ENCODE results near the gene WDR37.
"Not testable (repeated sequence)": the region's sequence is repeated elsewhere in the genome, so short reads cannot be mapped to it uniquely, and the experiment has no call there.

The WDR37 gene

GRCh38 chr10:1035201-1035600 is 21.0 kb upstream of the WDR37 start:
- H3K79me2 ChIP-seq (ENCODE audit: control insufficient read depth, low read length) = no peaks in the 10 kb centered on the region
- H3K4me1 ChIP-seq (ENCODE audit: control insufficient read depth, low read length) = no peaks in the 10 kb centered on the region
- peaks cover 21% of the 10 kb centered on the region for H3F3A ChIP-seq (ENCODE audit: control insufficient read depth, insufficient read depth)
- no peaks in the 10 kb centered on the region for H3K9me2 ChIP-seq (replicated peaks; ENCODE audit: control insufficient read depth, low read length)
- no peak overlapping the region for H3K27ac ChIP-seq (ENCODE audit: low read depth, low read length)
- no peak overlapping the region for H3K4me2 ChIP-seq (ENCODE audit: low read length)
- peaks cover 25% of the 10 kb centered on the region for H3K36me3 ChIP-seq (ENCODE audit: control insufficient read depth, low read length)
- 0 out of 2 replicates have a peak, but pooled peaks cover 2% of the 10 kb centered on the region for H4K20me1 ChIP-seq (ENCODE audit: control insufficient read depth, insufficient read depth, low read depth, low read length)
- TF ChIP-seq EZH2phosphoT487 (IDR thresholded peaks at IDR 0.05; ENCODE audit: borderline replicate concordance, low read length) = no peak
- TF ChIP-seq, protein P1, sequence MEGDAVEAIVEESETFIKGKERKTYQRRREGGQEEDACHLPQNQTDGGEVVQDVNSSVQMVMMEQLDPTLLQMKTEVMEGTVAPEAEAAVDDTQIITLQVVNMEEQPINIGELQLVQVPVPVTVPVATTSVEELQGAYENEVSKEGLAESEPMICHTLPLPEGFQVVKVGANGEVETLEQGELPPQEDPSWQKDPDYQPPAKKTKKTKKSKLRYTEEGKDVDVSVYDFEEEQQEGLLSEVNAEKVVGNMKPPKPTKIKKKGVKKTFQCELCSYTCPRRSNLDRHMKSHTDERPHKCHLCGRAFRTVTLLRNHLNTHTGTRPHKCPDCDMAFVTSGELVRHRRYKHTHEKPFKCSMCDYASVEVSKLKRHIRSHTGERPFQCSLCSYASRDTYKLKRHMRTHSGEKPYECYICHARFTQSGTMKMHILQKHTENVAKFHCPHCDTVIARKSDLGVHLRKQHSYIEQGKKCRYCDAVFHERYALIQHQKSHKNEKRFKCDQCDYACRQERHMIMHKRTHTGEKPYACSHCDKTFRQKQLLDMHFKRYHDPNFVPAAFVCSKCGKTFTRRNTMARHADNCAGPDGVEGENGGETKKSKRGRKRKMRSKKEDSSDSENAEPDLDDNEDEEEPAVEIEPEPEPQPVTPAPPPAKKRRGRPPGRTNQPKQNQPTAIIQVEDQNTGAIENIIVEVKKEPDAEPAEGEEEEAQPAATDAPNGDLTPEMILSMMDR (IDR thresholded peaks at IDR 0.05; ENCODE audit: low read depth, low read length, poor library complexity, severe bottlenecking) = no peak
- H3K9me3 ChIP-seq (ENCODE audit: control insufficient read depth, insufficient read depth, low read length) = no peaks in the 10 kb centered on the region
- no peaks in the 10 kb centered on the region for H3K27me3 ChIP-seq (ENCODE audit: control insufficient read depth, low read length)
- no peak overlapping the region for H3K4me3 ChIP-seq (ENCODE audit: low read length)

DNA sequence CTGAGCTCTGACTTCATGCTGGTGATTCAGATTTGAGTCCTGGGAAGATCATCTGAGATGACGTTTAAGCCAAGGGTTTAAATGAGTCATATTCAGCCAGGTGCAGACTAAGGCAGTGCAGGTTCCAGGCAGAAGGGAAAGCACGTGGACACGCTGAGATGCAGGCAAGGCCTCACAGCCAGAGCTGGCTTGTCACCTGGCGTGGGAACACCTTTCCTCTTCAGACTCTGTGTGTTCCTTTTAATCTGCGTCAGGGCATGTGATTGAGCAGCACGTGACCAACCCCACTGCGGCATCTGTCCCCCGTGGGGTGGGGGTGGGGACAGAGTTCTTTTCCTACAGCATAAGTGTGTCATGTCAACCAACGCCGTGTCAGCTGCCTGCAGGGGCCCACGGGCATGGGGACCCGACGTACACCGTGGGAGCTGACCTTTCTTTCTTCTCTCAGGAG is 19.8 kb upstream of the WDR37 start:
- TF ChIP-seq EZH2phosphoT487 (IDR thresholded peaks at IDR 0.05; ENCODE audit: borderline replicate concordance, low read length) = no peak
- no peaks in the 10 kb centered on the region for H3K9me3 ChIP-seq (ENCODE audit: control insufficient read depth, insufficient read depth, low read length)
- H3K27me3 ChIP-seq (ENCODE audit: control insufficient read depth, low read length) = no peaks in the 10 kb centered on the region
- H3K4me1 ChIP-seq (ENCODE audit: control insufficient read depth, low read length) = no peaks in the 10 kb centered on the region
- H3K4me2 ChIP-seq (ENCODE audit: low read length) = no peak overlapping the region
- H3K79me2 ChIP-seq (ENCODE audit: control insufficient read depth, low read length) = no peaks in the 10 kb centered on the region
- no peak overlapping the region for H3K4me3 ChIP-seq (ENCODE audit: low read length)
- H3F3A ChIP-seq (ENCODE audit: control insufficient read depth, insufficient read depth) = peaks cover 33% of the 10 kb centered on the region
- H3K9me2 ChIP-seq (replicated peaks; ENCODE audit: control insufficient read depth, low read length) = no peaks in the 10 kb centered on the region
- H4K20me1 ChIP-seq (ENCODE audit: control insufficient read depth, insufficient read depth, low read depth, low read length) = 0 out of 2 replicates have a peak, but pooled peaks cover 3% of the 10 kb centered on the region
- peaks cover 36% of the 10 kb centered on the region for H3K36me3 ChIP-seq (ENCODE audit: control insufficient read depth, low read length)
- H3K27ac ChIP-seq (ENCODE audit: low read depth, low read length) = no peak overlapping the region

DNA sequence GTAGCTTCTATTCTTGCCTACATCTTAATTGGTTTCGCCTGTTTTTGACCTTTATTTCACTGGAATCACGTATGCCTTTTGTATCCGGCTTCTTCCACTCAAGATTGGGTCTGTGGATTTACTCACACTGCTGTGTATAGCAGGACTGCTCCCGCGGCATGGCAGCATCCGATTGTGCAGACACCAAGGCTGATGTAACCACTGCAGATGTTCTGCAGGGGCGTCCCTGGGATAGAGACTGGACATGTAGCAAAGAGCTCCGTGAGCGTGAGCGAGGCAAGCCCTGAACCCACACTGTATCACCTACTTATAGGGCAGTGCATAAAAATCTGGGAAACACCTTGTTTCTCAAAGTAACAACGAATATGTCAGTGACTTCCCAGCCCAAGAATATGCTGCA is 19.1 kb upstream of the WDR37 start:
- peaks cover 44% of the 10 kb centered on the region for H3K36me3 ChIP-seq (ENCODE audit: control insufficient read depth, low read length)
- no peak overlapping the region for H3K4me3 ChIP-seq (ENCODE audit: low read length)
- H3K27ac ChIP-seq (ENCODE audit: low read depth, low read length) = no peak overlapping the region
- H3K79me2 ChIP-seq (ENCODE audit: control insufficient read depth, low read length) = no peaks in the 10 kb centered on the region
- no peaks in the 10 kb centered on the region for H3K9me3 ChIP-seq (ENCODE audit: control insufficient read depth, insufficient read depth, low read length)
- H4K20me1 ChIP-seq (ENCODE audit: control insufficient read depth, insufficient read depth, low read depth, low read length) = 0 out of 2 replicates have a peak, but pooled peaks cover 3% of the 10 kb centered on the region
- H3K9me2 ChIP-seq (replicated peaks; ENCODE audit: control insufficient read depth, low read length) = no peaks in the 10 kb centered on the region
- TF ChIP-seq, protein P1 (IDR thresholded peaks at IDR 0.05; ENCODE audit: low read depth, low read length, poor library complexity, severe bottlenecking) = no peak
- TF ChIP-seq EZH2phosphoT487 (IDR thresholded peaks at IDR 0.05; ENCODE audit: borderline replicate concordance, low read length) = no peak
- no peak overlapping the region for H3K4me2 ChIP-seq (ENCODE audit: low read length)
- no peaks in the 10 kb centered on the region for H3K4me1 ChIP-seq (ENCODE audit: control insufficient read depth, low read length)
- peaks cover 37% of the 10 kb centered on the region for H3F3A ChIP-seq (ENCODE audit: control insufficient read depth, insufficient read depth)
- no peaks in the 10 kb centered on the region for H3K27me3 ChIP-seq (ENCODE audit: control insufficient read depth, low read length)

DNA sequence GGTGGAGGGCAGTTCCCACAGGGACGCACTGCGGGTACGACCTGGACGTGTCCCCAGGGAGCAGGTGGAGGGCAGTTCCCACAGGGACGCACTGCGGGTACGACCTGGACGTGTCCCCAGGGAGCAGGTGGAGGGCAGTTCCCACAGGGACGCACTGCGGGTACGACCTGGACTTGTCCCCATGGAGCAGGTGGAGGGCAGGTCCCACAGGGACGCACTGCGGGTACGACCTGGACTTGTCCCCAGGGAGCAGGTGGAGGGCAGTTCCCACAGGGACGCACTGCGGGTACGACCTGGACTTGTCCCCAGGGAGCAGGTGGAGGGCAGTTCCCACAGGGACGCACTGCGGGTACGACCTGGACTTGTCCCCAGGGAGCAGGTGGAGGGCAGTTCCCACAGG is 17.4 kb upstream of the WDR37 start:
- not testable (repeated sequence) for H3K9me2 ChIP-seq (replicated peaks; ENCODE audit: control insufficient read depth, low read length); H3K4me1 ChIP-seq (ENCODE audit: control insufficient read depth, low read length); H3K4me2 ChIP-seq (ENCODE audit: low read length); H3K4me3 ChIP-seq (ENCODE audit: low read length); H3K9me3 ChIP-seq (ENCODE audit: control insufficient read depth, insufficient read depth, low read length); H3K27me3 ChIP-seq (ENCODE audit: control insufficient read depth, low read length); H3K27ac ChIP-seq (ENCODE audit: low read depth, low read length); H4K20me1 ChIP-seq (ENCODE audit: control insufficient read depth, insufficient read depth, low read depth, low read length)
- Histone ChIP-seq H3K36me3 (ENCODE audit: control insufficient read depth, low read length) (peaks cover 60% of the 10 kb centered on the region), H3K79me2 (ENCODE audit: control insufficient read depth, low read length) (peaks cover 13% of the 10 kb centered on the region), H3F3A (ENCODE audit: control insufficient read depth, insufficient read depth) (peaks cover 50% of the 10 kb centered on the region)

Data from DOHH2 (cell line).